Left cardiac atrium (tissue), 4 donors: ENCODE measurements around the gene CHRDL2. TPM values are rescaled to one million over a fixed set of nuclear protein-coding genes. Genes with fewer than 3 reads are reported as not detected.

ENCODE experiments used
- ATAC-seq, 2 donors: fragments of 200-7000 bp; cut with Tn5 transposase; one replicate each; pipeline ENCODE4 v1.9.1; 2020; ENCODE audit warnings: mild to moderate bottlenecking in 2 of 2, moderate library complexity in 2 of 2
- DNase-seq: peaks from one replicate; pipeline ENCODE4 v3.0.0-alpha.2; 2020
- intact Hi-C, 2 donors: fragments of 100-400 bp; cut with DNase I; formaldehyde crosslinking; loops; one replicate each; pipeline versions ENCODE4 v1.14.1 to v1.15.1; 2022 to 2023
- total RNA-seq, 2 donors: library from RNA; stranded (reverse); fragmentation: NEBNext Ultra II Directional; extraction: Animal tissue kit (Norgen Biotek cat#: 25700); gene quantifications; one replicate each; pipeline ENCODE4 v1.2.1, GENCODE V29; 2021
- donor health status: DM: no; HTN: yes; CAD: no.
- donor health status: DM: no; HTN: yes; CAD: no; lungs with severe emphysema.
- donor health status: DM: yes; HTN: yes; CAD: no.
- donor health status: Dilated cardiomyopathy.

Gene CHRDL2
- total RNA-seq, 2 donors from 2014 or later, result 6.1 to 25.4 TPM

- DNase-seq (no peak), ATAC-seq (no peak)
- intact Hi-C loops, result no loop called here
Observed at GRCh38 chr11:74695705-74696280, 35.4 kb downstream of the CHRDL2 start.

- DNase-seq (no peak), ATAC-seq (peak in 1 of 2 donors; percentile 15)
- intact Hi-C loops, result no loop called here
Observed at GRCh38 chr11:74694136-74694930, 36.9 kb downstream of the CHRDL2 start.

- ATAC-seq, result no peak
- DNase-seq, result no peak
- intact Hi-C loops, result no loop called here
Observed at GRCh38 chr11:74693531-74693930, 37.7 kb downstream of the CHRDL2 start.

GRCh38 chr11:74691755-74692154, 39.5 kb downstream of the CHRDL2 start:
- DNase-seq (no peak), ATAC-seq (no peak)
- intact Hi-C loops, result no loop called here

GRCh38 chr11:74689666-74690065, 41.6 kb downstream of the CHRDL2 start:
- ATAC-seq (peak in 1 of 2 donors; percentile 5), DNase-seq (no peak)
- intact Hi-C loops, result no loop called here

- ATAC-seq (peak in 1 of 2 donors; percentile 16), DNase-seq (peak; percentile 25)
Observed at GRCh38 chr11:74687237-74688023, 43.8 kb downstream of the CHRDL2 start.

GRCh38 chr11:74686792-74687191, 44.4 kb downstream of the CHRDL2 start:
- intact Hi-C loops, result no loop called here
- DNase-seq, result peak; percentile 20
- peak in 1 of 2 donors; percentile 38 for ATAC-seq

More at GRCh38 chr11:74687237-74688023, 43.8 kb downstream of the CHRDL2 start:
- intact Hi-C loops, result no loop called here

- intact Hi-C loops, result no loop called here
- ATAC-seq (peak in 1 of 2 donors; percentile 17), DNase-seq (peak; percentile 59)
Observed at GRCh38 chr11:74685905-74686304, 45.3 kb downstream of the CHRDL2 start.

- no peak for ATAC-seq
- no peak for DNase-seq
- intact Hi-C loops, result no loop called here
Observed at GRCh38 chr11:74685338-74685737, 45.9 kb downstream of the CHRDL2 start.

GRCh38 chr11:74684661-74685060, 46.6 kb downstream of the CHRDL2 start:
- DNase-seq, result peak; percentile 2
- intact Hi-C loops, result no loop called here
- no peak for ATAC-seq

GRCh38 chr11:74683941-74684481, 47.2 kb downstream of the CHRDL2 start:
- ATAC-seq (no peak), DNase-seq (peak; percentile 12)
- intact Hi-C loops, result no loop called here

GRCh38 chr11:74683279-74683871, 47.9 kb downstream of the CHRDL2 start:
- ATAC-seq, result peak; percentile 45 to 64
- peak; percentile 47 for DNase-seq
- intact Hi-C loops, result no loop called here

- DNase-seq (peak; percentile 15), ATAC-seq (no peak)
- intact Hi-C loops, result no loop called here
Observed at GRCh38 chr11:74682731-74683278, 48.4 kb downstream of the CHRDL2 start.

- DNase-seq (peak; percentile 37), ATAC-seq (peak; percentile 47 to 70)
- intact Hi-C loops, result no loop called here
Observed at GRCh38 chr11:74681686-74682651, 49.3 kb downstream of the CHRDL2 start.

GRCh38 chr11:74680703-74681531, 50.3 kb downstream of the CHRDL2 start:
- no peak for ATAC-seq
- peak; percentile 19 for DNase-seq
- intact Hi-C loops, result no loop called here

- peak; percentile 9 for DNase-seq
- intact Hi-C loops, result no loop called here
- ATAC-seq, result no peak
Observed at GRCh38 chr11:74680035-74680671, 51.1 kb downstream of the CHRDL2 start.

- ATAC-seq (no peak), DNase-seq (no peak)
- intact Hi-C loops, result no loop called here
Observed at GRCh38 chr11:74679513-74679865, 51.7 kb downstream of the CHRDL2 start.
